PFSK-1 (cell line): ENCODE data around the gene ERBB4.

ENCODE experiments used
- POLR2AphosphoS5 ChIP-seq: IDR thresholded peaks from 2 replicates; pipeline ENCODE4 v1.6.1; 2012; ENCODE audit warnings: low read depth, mild to moderate bottlenecking, control low read depth, low read length, moderate library complexity
- REST ChIP-seq, 2 experiments: IDR thresholded peaks; 2 replicates each; pipeline versions ENCODE4 v1.6.1 to v1.8.0; 2011 to 2012; ENCODE audit warnings: low read depth in 2 of 2, low read length in 2 of 2, control low read depth in 1 of 2, inconsistent platforms in 1 of 2, mild to moderate bottlenecking in 1 of 2, moderate library complexity in 1 of 2; ENCODE audit not compliant: insufficient read depth in 1 of 2
- TAF1 ChIP-seq: IDR thresholded peaks from 2 replicates; pipeline ENCODE4 v1.6.1; 2012; ENCODE audit warnings: low read length, control low read depth, borderline replicate concordance; ENCODE audit not compliant: insufficient read depth

GRCh38 chr2:212265777-212266176 is 272.8 kb downstream of the ERBB4 start:
- TF ChIP-seq TAF1 (no peak), POLR2AphosphoS5 (no peak), REST (IDR thresholded peaks at IDR 0.05; ENCODE audit: insufficient read depth in 1 of 2, low read depth in 2 of 2, low read length in 2 of 2) (no peak)
